RPMI8226 (cell line): ENCODE results near the gene BAZ2B.
A peak's percentile ranks its signal among the peaks of the same experiment; 100 is the strongest.
"Not testable (repeated sequence)": the region's sequence is repeated elsewhere in the genome, so short reads cannot be mapped to it uniquely, and the experiment has no call there.

Source experiments
- DNase-seq: peaks from one replicate; pipeline ENCODE4 v3.0.0-alpha.2; 2015

Gene BAZ2B

GRCh38 chr2:159399716-159400415 is 216.5 kb downstream of the BAZ2B start:
- peak; percentile 70 for DNase-seq

GRCh38 chr2:159396799-159397198 is 219.5 kb downstream of the BAZ2B start:
- DNase-seq = no peak

- no peak for DNase-seq
Observed at GRCh38 chr2:159382447-159383028, 233.8 kb downstream of the BAZ2B start.

- peak; percentile 73 for DNase-seq
Observed at GRCh38 chr2:159381574-159381973, 234.8 kb downstream of the BAZ2B start.

GRCh38 chr2:159380685-159381239 is 235.6 kb downstream of the BAZ2B start:
- no peak for DNase-seq

- DNase-seq = no peak
Observed at GRCh38 chr2:159379181-159379580, 237.2 kb downstream of the BAZ2B start.

GRCh38 chr2:159375241-159375640 is 241.1 kb downstream of the BAZ2B start:
- no peak for DNase-seq

GRCh38 chr2:159371506-159371905 is 244.8 kb downstream of the BAZ2B start:
- no peak for DNase-seq

- DNase-seq = no peak
Observed at GRCh38 chr2:159366538-159366937, 249.8 kb downstream of the BAZ2B start.

GRCh38 chr2:159362816-159363251 is 253.5 kb downstream of the BAZ2B start:
- DNase-seq = no peak

GRCh38 chr2:159362094-159362493 is 254.3 kb downstream of the BAZ2B start:
- no peak for DNase-seq

- not testable (repeated sequence) for DNase-seq
Observed at GRCh38 chr2:159361603-159362002, 254.7 kb downstream of the BAZ2B start.

- DNase-seq = no peak
Observed at GRCh38 chr2:159356053-159356554, 260.2 kb downstream of the BAZ2B start.

GRCh38 chr2:159351977-159352376 is 264.4 kb downstream of the BAZ2B start:
- no peak for DNase-seq

- DNase-seq = no peak
Observed at GRCh38 chr2:159349674-159350299, 266.6 kb downstream of the BAZ2B start.

- no peak for DNase-seq
Observed at GRCh38 chr2:159326569-159327255, 289.6 kb downstream of the BAZ2B start.

GRCh38 chr2:159322419-159322818 is 293.9 kb downstream of the BAZ2B start:
- DNase-seq = no peak

GRCh38 chr2:159317392-159318088 is 298.8 kb downstream of the BAZ2B start:
- DNase-seq = no peak

GRCh38 chr2:159307942-159308341 is 308.4 kb downstream of the BAZ2B start:
- DNase-seq = no peak

GRCh38 chr2:159300586-159300985 is 315.8 kb downstream of the BAZ2B start:
- no peak for DNase-seq

- no peak for DNase-seq
Observed at GRCh38 chr2:159298967-159299366, 317.4 kb downstream of the BAZ2B start.

GRCh38 chr2:159297042-159297707 is 319.2 kb downstream of the BAZ2B start:
- no peak for DNase-seq
